ENCODE measurements around the gene ADGRG6. TPM values are rescaled to one million over a fixed set of nuclear protein-coding genes. Genes with fewer than 3 reads are reported as not detected.

The ADGRG6 gene
- 99.3 and 113 TPM in 2 replicates for total RNA-seq
- 154 and 166 TPM in 2 replicates for polyA plus RNA-seq
- polyA plus RNA-seq (2011; cell fraction: cytosol; rRNA removed) = 80.1 and 88.6 TPM in 2 replicates
- polyA plus RNA-seq (2011; cell fraction: nucleus; rRNA removed) = 280 and 349 TPM in 2 replicates
- polyA plus RNA-seq (2012) = 121 and 143 TPM in 2 replicates
- 869 and 872 TPM in 2 replicates for polyA minus RNA-seq
- 17.4 TPM for polyA minus RNA-seq (2011; cell fraction: cytosol; rRNA and poly(A)+ RNA removed)
- polyA minus RNA-seq (2011; cell fraction: nucleus; rRNA and poly(A)+ RNA removed) = 1,050 and 1,471 TPM in 2 replicates
- Bru-seq, nascent RNA = percentile 93 among the genes with signal in this experiment
- BruChase-seq, experiment 1, labeled RNA remaining after a 6-hour chase = percentile 90 among the genes with signal in this experiment
- percentile 90 among the genes with signal in this experiment for BruChase-seq, experiment 2, labeled RNA remaining after a 2-hour chase
- long read RNA-seq, full-length matches to known transcripts = 13 of 58 reads
- long read RNA-seq, partial matches to known transcripts = 28 of 58 reads
- long read RNA-seq, other reads (novel, unspliced or antisense) = 17 of 58 reads

DNA sequence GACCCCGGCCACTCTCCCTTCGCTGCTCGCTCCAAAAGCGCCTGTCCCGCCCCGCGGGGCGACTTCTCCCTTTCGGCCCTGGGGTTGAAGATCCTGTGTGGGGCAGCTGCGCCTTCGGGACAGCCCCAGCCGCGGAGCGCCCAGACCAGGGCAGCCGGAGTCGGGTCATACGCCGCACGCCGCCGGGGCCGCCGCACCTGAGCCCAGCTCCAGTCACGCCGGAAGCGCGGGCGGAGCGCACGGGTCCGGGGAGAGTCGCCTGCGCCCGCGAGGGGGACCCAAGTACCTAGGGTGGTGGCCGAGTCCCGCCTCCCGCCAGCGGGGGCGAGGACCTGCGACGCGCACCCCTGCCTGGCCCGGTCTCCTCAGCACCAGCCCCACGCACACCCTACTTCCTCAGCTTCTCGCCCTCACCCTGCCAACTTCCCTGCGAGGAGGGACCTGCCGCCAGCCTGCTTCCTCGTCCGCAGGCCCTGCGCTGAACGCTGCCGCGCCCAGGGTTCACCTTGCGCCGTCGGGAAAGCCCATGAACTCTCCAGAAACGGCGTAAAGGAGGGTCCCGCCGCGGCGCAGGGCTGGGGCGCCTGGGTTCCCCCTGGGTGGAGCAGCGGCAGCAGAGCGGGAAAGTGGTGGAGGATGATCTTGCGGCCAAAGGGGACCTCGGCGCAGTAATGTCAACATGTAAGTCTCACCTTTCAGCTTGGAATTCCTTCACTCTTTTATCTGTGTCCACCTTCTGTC lies at the start of gene ADGRG6:
ADGRG6 (plus strand) TSS at position 357 of the 741 bp plus-strand sequence; CDS start at position 680, 323 bp downstream.
- H2AFZ ChIP-seq (ENCODE audit: low read depth, low read length) = peak within 1 kb of the TSS; percentile 66
- peaks cover 51% of the 10 kb centered on the region for H3K79me2 ChIP-seq (ENCODE audit: control insufficient read depth, insufficient read depth, low read length)
- DNase-seq (ENCODE audit: low read depth, low spot score) (peak; percentile 72), FAIRE-seq (no peak)
- H3K4me2 ChIP-seq (ENCODE audit: insufficient read depth, low read length) = peak within 1 kb of the TSS; percentile 83
- H3K9ac ChIP-seq (replicated peaks; ENCODE audit: extremely low read depth, insufficient read depth, low read length) = peak within 1 kb of the TSS; percentile 94
- ChIA-PET CTCF (interaction anchor here (1.1 to 5.0 kb wide), 13 partner anchors 8 to 173 kb away, joined by 3 to 45 read pairs (median 5); partner anchors contain the start of genes NMBR and VTA1), POLR2A (interaction anchor here (1.2 to 1.5 kb wide), 2 partner anchors 73 to 76 kb away, joined by 7 to 8 read pairs; no protein-coding TSS in a partner anchor)
- peak within 1 kb of the TSS; percentile 82 to 90 (median 89) for H3K4me3 ChIP-seq (replicated peaks in 1 of 3; ENCODE audit: insufficient read depth in 1 of 3, low read depth in 1 of 3, low read length in 3 of 3)
- peak within 1 kb of the TSS; percentile 91 for H3K27ac ChIP-seq (ENCODE audit: insufficient read depth, low read depth, low read length)
- peaks cover 40% of the 10 kb centered on the region for H3K4me1 ChIP-seq (ENCODE audit: control insufficient read depth, extremely low read depth, insufficient read depth, low read length)
- no peaks in the 10 kb centered on the region for H3K36me3 ChIP-seq (ENCODE audit: control insufficient read depth in 2 of 2, extremely low read depth in 1 of 2, insufficient read depth in 2 of 2, low read length in 2 of 2)
- dilution Hi-C loops (cut with MboI; ENCODE audit: extremely low pct_ligation_motif_present, low sequenced_read_pairs) = no loop called here
- H3K9me1 ChIP-seq (replicated peaks; ENCODE audit: control insufficient read depth, extremely low read depth, insufficient read depth, low read length) = no peaks in the 10 kb centered on the region
- H3K27me3 ChIP-seq (ENCODE audit: control insufficient read depth in 2 of 2, insufficient read depth in 2 of 2, low read length in 2 of 2) = no peaks in the 10 kb centered on the region
- intact Hi-C loops (cut with micrococcal nuclease) = loop anchor here (1.0 to 5.0 kb wide), 8 partner anchors 29 to 235 kb away; no protein-coding TSS in a partner anchor
- BruUV-seq (replicated peaks) = no TSS peak
- H3K9me3 ChIP-seq (replicated peaks; ENCODE audit: control insufficient read depth, insufficient read depth, low read length) = no peaks in the 10 kb centered on the region
- H4K20me1 ChIP-seq (replicated peaks; ENCODE audit: control insufficient read depth, extremely low read depth, insufficient read depth, low read length) = no peaks in the 10 kb centered on the region
- TF ChIP-seq EZH2 (IDR thresholded peaks at IDR 0.05; ENCODE audit: borderline replicate concordance, low read depth, low read length, severe bottlenecking) = no peak
- TF ChIP-seq POLR2AphosphoS5 (IDR thresholded peaks at IDR 0.05; ENCODE audit: insufficient read depth, low read depth, low read length) = peak; percentile 63
- TF ChIP-seq, protein P1, sequence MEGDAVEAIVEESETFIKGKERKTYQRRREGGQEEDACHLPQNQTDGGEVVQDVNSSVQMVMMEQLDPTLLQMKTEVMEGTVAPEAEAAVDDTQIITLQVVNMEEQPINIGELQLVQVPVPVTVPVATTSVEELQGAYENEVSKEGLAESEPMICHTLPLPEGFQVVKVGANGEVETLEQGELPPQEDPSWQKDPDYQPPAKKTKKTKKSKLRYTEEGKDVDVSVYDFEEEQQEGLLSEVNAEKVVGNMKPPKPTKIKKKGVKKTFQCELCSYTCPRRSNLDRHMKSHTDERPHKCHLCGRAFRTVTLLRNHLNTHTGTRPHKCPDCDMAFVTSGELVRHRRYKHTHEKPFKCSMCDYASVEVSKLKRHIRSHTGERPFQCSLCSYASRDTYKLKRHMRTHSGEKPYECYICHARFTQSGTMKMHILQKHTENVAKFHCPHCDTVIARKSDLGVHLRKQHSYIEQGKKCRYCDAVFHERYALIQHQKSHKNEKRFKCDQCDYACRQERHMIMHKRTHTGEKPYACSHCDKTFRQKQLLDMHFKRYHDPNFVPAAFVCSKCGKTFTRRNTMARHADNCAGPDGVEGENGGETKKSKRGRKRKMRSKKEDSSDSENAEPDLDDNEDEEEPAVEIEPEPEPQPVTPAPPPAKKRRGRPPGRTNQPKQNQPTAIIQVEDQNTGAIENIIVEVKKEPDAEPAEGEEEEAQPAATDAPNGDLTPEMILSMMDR (IDR thresholded peaks at IDR 0.05; ENCODE audit: extremely low read depth in 1 of 2, insufficient read depth in 1 of 2, low read depth in 1 of 2, low read length in 2 of 2) = peak in 1 of 2 donors; percentile 9
- peak; percentile 15 for TF ChIP-seq POLR2A (IDR thresholded peaks at IDR 0.05; ENCODE audit: low read depth, low read length)

All from endothelial cell of umbilical vein (primary cell).